B cell (primary cell): Measurements from ENCODE around the gene KCNE3. TPM values are rescaled to one million over a fixed set of nuclear protein-coding genes. Genes with fewer than 3 reads are reported as not detected.

Experiments used
- ATAC-seq: fragments of 200-7000 bp; cut with Tn5 transposase; one replicate; pipeline ENCODE4 v1.10.0; 2021; ENCODE audit warnings: low read depth, mild to moderate bottlenecking, moderate number of reproducible peaks, moderate library complexity
- CTCF ChIA-PET: fragments of 350-600 bp; sonication (Branson Sonifier 250); formaldehyde crosslinking; loops from one replicate; lab custom pipeline; 2021; ENCODE audit warnings: antibody characterized with exemption, inconsistent platforms; lab: Charles Lee
- POLR2A ChIA-PET: fragments of 350-600 bp; sonication (Branson Sonifier 250); formaldehyde crosslinking; loops from one replicate; lab custom pipeline; 2021; ENCODE audit warnings: antibody characterized with exemption; lab: Charles Lee
- DNase-seq: peaks from one replicate; pipeline ENCODE4 v3.0.0; 2013
- H2AFZ ChIP-seq: 2 replicates; pipeline ENCODE4 v1.6.1; 2012; ENCODE audit warnings: mild to moderate bottlenecking, low read depth, low read length; ENCODE audit not compliant: insufficient read depth, poor library complexity, severe bottlenecking
- H3K27ac ChIP-seq, 2 donors: 1 replicate in 1 of 2; 2 replicates in 1 of 2; pipeline ENCODE4 v1.5.1; 2012 to 2013; ENCODE audit warnings: low read length in 2 of 2, mild to moderate bottlenecking in 2 of 2, moderate library complexity in 1 of 2
- H3K27me3 ChIP-seq, 4 experiments: fragments of 200-600 bp in 1 of 4; sonication (generic) in 1 of 4; replicated peaks in 1 of 4; 1 replicate in 2 of 4; 2 replicates in 2 of 4; pipeline versions ENCODE4 v1.6.1 to v1.7.0; 2013 to 2016; ENCODE audit warnings: low read length in 3 of 4, mild to moderate bottlenecking in 2 of 4, mixed read lengths in 1 of 4, moderate library complexity in 1 of 4; ENCODE audit not compliant: insufficient read depth in 4 of 4, control insufficient read depth in 3 of 4; ENCODE audit errors: control extremely low read depth in 1 of 4
- H3K36me3 ChIP-seq, 2 experiments: replicated peaks in 1 of 2; 1 replicate in 1 of 2; 2 replicates in 1 of 2; pipeline versions ENCODE4 v1.6.1 to v1.7.1; 2013; ENCODE audit warnings: low read length in 1 of 2; ENCODE audit not compliant: insufficient read depth in 2 of 2, control insufficient read depth in 1 of 2; ENCODE audit errors: control extremely low read depth in 1 of 2, extremely low read depth in 1 of 2
- H3K4me1 ChIP-seq, 2 donors: fragments of 200-600 bp in 1 of 2; sonication (generic) in 1 of 2; 1 replicate in 1 of 2; 2 replicates in 1 of 2; pipeline versions ENCODE4 v1.5.1 to v1.6.1; 2013 to 2017; ENCODE audit warnings: low read length in 2 of 2; ENCODE audit not compliant: control insufficient read depth in 2 of 2, insufficient read depth in 2 of 2
- H3K4me2 ChIP-seq: replicated peaks from 2 replicates; pipeline ENCODE3; 2012; ENCODE audit warnings: mild to moderate bottlenecking, low read depth, low read length; ENCODE audit not compliant: poor library complexity, severe bottlenecking
- H3K4me3 ChIP-seq, 5 experiments: fragments of 200-600 bp in 1 of 5; sonication (generic) in 1 of 5; 1 replicate in 3 of 5; 2 replicates in 2 of 5; pipeline versions ENCODE4 v1.5.1 to v1.7.0; 2011 to 2016; ENCODE audit warnings: low read length in 4 of 5, mild to moderate bottlenecking in 4 of 5, low read depth in 2 of 5, control low read depth in 1 of 5, moderate library complexity in 1 of 5; ENCODE audit not compliant: insufficient read depth in 1 of 5; ENCODE audit errors: control extremely low read depth in 1 of 5, extremely low read depth in 1 of 5
- H3K79me2 ChIP-seq: fragments of 200-600 bp; sonication (generic); one replicate; pipeline ENCODE4 v1.6.0; 2016; ENCODE audit warnings: low read length; ENCODE audit not compliant: control insufficient read depth, insufficient read depth
- H3K9ac ChIP-seq: fragments of 200-600 bp; sonication (generic); 2 replicates; pipeline ENCODE4 v1.6.1; 2017; ENCODE audit warnings: mild to moderate bottlenecking, low read length, moderate library complexity
- H3K9me3 ChIP-seq, 3 donors: one replicate each; pipeline versions ENCODE4 v1.6.1 to v1.7.1; 2013; ENCODE audit warnings: low read length in 2 of 3; ENCODE audit not compliant: control insufficient read depth in 2 of 3, insufficient read depth in 1 of 3; ENCODE audit errors: control extremely low read depth in 1 of 3
- H4K20me1 ChIP-seq: 2 replicates; pipeline ENCODE4 v1.6.0; 2012; ENCODE audit warnings: mild to moderate bottlenecking, low read length; ENCODE audit not compliant: insufficient read depth, control insufficient read depth, poor library complexity, severe bottlenecking
- H3K27ac Mint-ChIP-seq: one replicate; pipeline ENCODE4 v1.8.0; 2021; ENCODE audit warnings: mixed read lengths
- H3K27me3 Mint-ChIP-seq: one replicate; pipeline ENCODE4 v1.8.0; 2021; ENCODE audit warnings: mixed read lengths
- H3K4me1 Mint-ChIP-seq: one replicate; pipeline ENCODE4 v1.8.0; 2021; ENCODE audit warnings: mixed read lengths
- H3K4me3 Mint-ChIP-seq: one replicate; pipeline ENCODE4 v1.8.0; 2021; ENCODE audit warnings: mixed read lengths
- H3K9me3 Mint-ChIP-seq: one replicate; pipeline ENCODE4 v1.8.0; 2022; ENCODE audit warnings: mixed read lengths; ENCODE audit not compliant: insufficient read depth
- EZH2 ChIP-seq: IDR thresholded peaks from 2 replicates; pipeline ENCODE4 v1.6.1; 2012; ENCODE audit warnings: borderline replicate concordance, low read depth, mild to moderate bottlenecking, moderate library complexity, low read length; ENCODE audit not compliant: insufficient read depth, poor library complexity, severe bottlenecking
- WGBS: methylation state at CpG from one replicate; pipeline ENCODE4 v1.1.5; 2013; ENCODE audit warnings: missing lambda C conversion rate; ENCODE audit not compliant: insufficient coverage; 5-methylcytosine and 5-hydroxymethylcytosine counted together
- intact Hi-C: fragments of 100-400 bp; cut with micrococcal nuclease; formaldehyde crosslinking; loops from one replicate; pipeline ENCODE4 v1.10.0; 2022
- polyA plus RNA-seq: library from polyadenylated mRNA; depleted of rRNA; stranded (reverse); fragments of >200 nt; gene quantifications from 2 replicates; pipeline ENCODE4 v1.2.3, GENCODE V29; 2012
- total RNA-seq, 2 donors: library from RNA; stranded (reverse); fragments of 120-200 nt in 1 of 2; gene quantifications; 1 replicate in 1 of 2; 2 replicates in 1 of 2; pipeline versions ENCODE4 v1.2.3 to v1.2.4, GENCODE V29; 2013 to 2022
- TF ChIP-seq, protein P1 (sequence below): fragments of 200-600 bp; IDR thresholded peaks from one replicate; pipeline ENCODE4 v1.8.0; 2022; ENCODE audit warnings: antibody characterized with exemption, mild to moderate bottlenecking

The KCNE3 gene
- total and polyA plus RNA-seq, 2 donors (not counting 1 experiment from before 2014, with no cell fraction given), result 0.85 TPM; not detected in 1

DNA sequence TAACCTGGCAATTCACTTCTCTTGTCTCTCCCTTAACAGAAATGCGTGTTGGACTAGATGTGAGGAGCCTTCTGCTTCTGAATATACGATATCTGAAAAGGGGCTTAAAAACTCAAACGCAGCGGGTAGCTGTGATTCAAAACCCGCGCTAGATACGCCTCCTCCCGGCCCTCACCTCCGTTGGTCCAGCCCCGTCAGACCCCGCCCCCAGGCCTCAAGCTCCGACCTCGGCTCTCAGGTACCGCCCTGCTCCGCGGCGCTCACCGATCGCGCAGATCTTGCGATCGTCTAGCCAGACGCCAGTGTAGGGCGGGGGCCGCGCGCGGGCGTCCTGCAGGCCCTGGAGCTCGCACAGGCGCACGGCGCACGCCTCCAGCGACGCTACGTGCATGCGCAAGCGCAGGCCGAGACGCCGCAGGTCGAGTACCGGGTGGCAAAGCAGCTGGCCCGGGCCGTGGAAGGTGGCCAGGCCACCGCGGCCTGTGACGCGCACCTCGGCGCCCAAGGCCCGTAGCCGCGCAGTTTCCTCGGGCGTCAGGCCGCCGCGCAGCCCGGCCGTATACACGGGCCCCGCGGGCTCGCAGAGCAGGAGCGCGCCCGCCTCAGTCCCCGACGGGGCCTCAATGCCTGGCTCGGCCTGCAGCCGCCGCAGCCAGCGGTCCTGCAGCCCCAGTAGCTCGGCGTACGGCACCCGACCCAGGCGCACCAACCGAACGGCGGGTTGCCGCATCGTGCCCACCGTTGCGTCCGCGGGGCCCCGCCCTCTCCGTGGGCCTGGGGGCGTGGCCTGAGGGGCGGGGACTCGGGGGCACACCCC, 25.8 kb upstream of the KCNE3 start, which contains the start of gene LIPT2:
TSS of gene LIPT2 (minus strand) at position 751 of the 817 bp plus-strand sequence. CDS start at position 730, 21 bp downstream.
- peaks cover 7 to 14% of the 10 kb centered on the region in 2 donors for H3K4me1 ChIP-seq
- WGBS, result under 1% methylated on average over 90 of the region's 94 CpGs
- no peaks in the 10 kb centered on the region for H3K36me3 ChIP-seq
- peak within 1 kb of the TSS; percentile 32 to 79 (median 75) for H3K4me3 ChIP-seq
- H3K27ac ChIP-seq, result peak within 1 kb of the TSS; percentile 47 to 78
- Mint-ChIP-seq H3K9me3 (peaks cover 3% of the 10 kb centered on the region), H3K27me3 (no peaks in the 10 kb centered on the region), H3K4me3 (peak within 1 kb of the TSS; percentile 90), H3K27ac (peak within 1 kb of the TSS; percentile 94), H3K4me1 (peaks cover 13% of the 10 kb centered on the region)
- intact Hi-C loops, result loop anchor here (1.0 to 10.0 kb wide), 5 partner anchors 95 to 1742 kb away; partner anchors contain the start of genes PGM2L1, POLD3, SPCS2 and XRRA1
- H3K4me2 ChIP-seq, result peak within 1 kb of the TSS; percentile 91
- H3K9ac ChIP-seq, result peak within 1 kb of the TSS; percentile 85
- H4K20me1 ChIP-seq, result no peaks in the 10 kb centered on the region
- ChIA-PET POLR2A (interaction anchor here (0.6 to 1.6 kb wide), 4 partner anchors 92 to 99 kb away, joined by 3 to 11 read pairs (median 8); partner anchors contain the start of genes PGM2L1 and POLD3), CTCF (interaction anchor here (1.2 to 3.2 kb wide), 5 partner anchors 40 to 104 kb away, joined by 3 to 17 read pairs (median 7); partner anchors contain the start of gene POLD3)
- ATAC-seq (peak; percentile 94), DNase-seq (peak; percentile 98)
- no peaks in the 10 kb centered on the region for H3K27me3 ChIP-seq
- no peaks in the 10 kb centered on the region for H3K79me2 ChIP-seq
- H3K9me3 ChIP-seq, result no peaks in the 10 kb centered on the region
- TF ChIP-seq EZH2, result no peak
- TF ChIP-seq, protein P1, sequence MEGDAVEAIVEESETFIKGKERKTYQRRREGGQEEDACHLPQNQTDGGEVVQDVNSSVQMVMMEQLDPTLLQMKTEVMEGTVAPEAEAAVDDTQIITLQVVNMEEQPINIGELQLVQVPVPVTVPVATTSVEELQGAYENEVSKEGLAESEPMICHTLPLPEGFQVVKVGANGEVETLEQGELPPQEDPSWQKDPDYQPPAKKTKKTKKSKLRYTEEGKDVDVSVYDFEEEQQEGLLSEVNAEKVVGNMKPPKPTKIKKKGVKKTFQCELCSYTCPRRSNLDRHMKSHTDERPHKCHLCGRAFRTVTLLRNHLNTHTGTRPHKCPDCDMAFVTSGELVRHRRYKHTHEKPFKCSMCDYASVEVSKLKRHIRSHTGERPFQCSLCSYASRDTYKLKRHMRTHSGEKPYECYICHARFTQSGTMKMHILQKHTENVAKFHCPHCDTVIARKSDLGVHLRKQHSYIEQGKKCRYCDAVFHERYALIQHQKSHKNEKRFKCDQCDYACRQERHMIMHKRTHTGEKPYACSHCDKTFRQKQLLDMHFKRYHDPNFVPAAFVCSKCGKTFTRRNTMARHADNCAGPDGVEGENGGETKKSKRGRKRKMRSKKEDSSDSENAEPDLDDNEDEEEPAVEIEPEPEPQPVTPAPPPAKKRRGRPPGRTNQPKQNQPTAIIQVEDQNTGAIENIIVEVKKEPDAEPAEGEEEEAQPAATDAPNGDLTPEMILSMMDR, result no peak
- peak within 1 kb of the TSS; percentile 99 for H2AFZ ChIP-seq
